WERI-Rb-1 (cell line): ENCODE measurements around the gene PLXDC2.

Experiments
- DNase-seq: peaks from one replicate; pipeline ENCODE4 v3.0.0-alpha.2; 2020
- H3K27ac ChIP-seq: fragments of 250-450 bp; sonication (Bioruptor Pico); 2 replicates; pipeline ENCODE4 v1.5.1; 2020; ENCODE audit warnings: mild to moderate bottlenecking, moderate library complexity
- H3K27me3 ChIP-seq: fragments of 250-450 bp; sonication (Bioruptor Pico); 2 replicates; pipeline ENCODE4 v1.5.1; 2021; ENCODE audit warnings: mild to moderate bottlenecking, low read depth, moderate library complexity; ENCODE audit not compliant: insufficient read depth, severe bottlenecking
- H3K36me3 ChIP-seq: fragments of 250-450 bp; sonication (Bioruptor Pico); 2 replicates; pipeline ENCODE4 v1.5.1; 2020; ENCODE audit warnings: mild to moderate bottlenecking, moderate library complexity
- H3K4me3 ChIP-seq: 2 replicates; pipeline ENCODE4 v1.5.1; 2011; ENCODE audit warnings: low read depth, mild to moderate bottlenecking, control low read depth, low read length
- H3K9me3 ChIP-seq: fragments of 250-450 bp; sonication (Bioruptor Pico); 2 replicates; pipeline ENCODE4 v1.5.1; 2021; ENCODE audit warnings: mild to moderate bottlenecking, moderate library complexity; ENCODE audit not compliant: severe bottlenecking
- TF ChIP-seq, protein P1 (sequence below): IDR thresholded peaks from 2 replicates; pipeline ENCODE4 v1.5.1; 2011; ENCODE audit warnings: low read depth, mild to moderate bottlenecking, control low read depth, inconsistent platforms, low read length

Gene PLXDC2

DNA sequence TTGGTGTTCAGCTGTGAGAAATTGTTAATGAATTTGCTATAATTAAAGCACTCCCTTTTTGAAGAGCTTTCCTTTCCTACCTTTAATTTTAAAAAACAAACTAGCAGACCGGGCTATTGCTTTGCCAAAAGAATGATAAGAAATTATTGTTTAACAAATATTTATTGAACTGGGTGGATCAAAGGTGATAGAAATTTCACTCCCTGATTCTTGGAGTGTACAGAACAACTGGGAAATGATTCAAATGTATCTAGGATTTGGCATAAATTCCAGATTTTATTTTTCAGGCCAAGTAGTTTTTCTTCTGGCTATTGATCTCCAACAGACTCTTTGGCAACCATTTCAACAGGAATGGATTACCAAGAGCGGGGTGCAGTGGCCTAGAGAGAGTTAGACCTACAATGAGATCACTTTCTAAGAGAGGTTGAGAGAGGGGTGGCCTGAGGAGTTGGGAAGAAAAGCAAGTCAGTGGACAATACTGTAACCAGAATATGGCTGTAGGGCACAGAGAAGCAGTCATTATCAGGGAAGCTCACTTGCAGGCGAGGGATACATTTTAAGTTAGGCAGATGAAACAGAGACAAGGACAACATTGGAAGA lies 71.9 kb downstream of the PLXDC2 start:
- TF ChIP-seq, protein P1, sequence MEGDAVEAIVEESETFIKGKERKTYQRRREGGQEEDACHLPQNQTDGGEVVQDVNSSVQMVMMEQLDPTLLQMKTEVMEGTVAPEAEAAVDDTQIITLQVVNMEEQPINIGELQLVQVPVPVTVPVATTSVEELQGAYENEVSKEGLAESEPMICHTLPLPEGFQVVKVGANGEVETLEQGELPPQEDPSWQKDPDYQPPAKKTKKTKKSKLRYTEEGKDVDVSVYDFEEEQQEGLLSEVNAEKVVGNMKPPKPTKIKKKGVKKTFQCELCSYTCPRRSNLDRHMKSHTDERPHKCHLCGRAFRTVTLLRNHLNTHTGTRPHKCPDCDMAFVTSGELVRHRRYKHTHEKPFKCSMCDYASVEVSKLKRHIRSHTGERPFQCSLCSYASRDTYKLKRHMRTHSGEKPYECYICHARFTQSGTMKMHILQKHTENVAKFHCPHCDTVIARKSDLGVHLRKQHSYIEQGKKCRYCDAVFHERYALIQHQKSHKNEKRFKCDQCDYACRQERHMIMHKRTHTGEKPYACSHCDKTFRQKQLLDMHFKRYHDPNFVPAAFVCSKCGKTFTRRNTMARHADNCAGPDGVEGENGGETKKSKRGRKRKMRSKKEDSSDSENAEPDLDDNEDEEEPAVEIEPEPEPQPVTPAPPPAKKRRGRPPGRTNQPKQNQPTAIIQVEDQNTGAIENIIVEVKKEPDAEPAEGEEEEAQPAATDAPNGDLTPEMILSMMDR = no peak
- Histone ChIP-seq H3K36me3 (no peaks in the 10 kb centered on the region), H3K27me3 (no peaks in the 10 kb centered on the region), H3K27ac (no peak overlapping the region), H3K4me3 (no peak overlapping the region), H3K9me3 (no peaks in the 10 kb centered on the region)
- DNase-seq = no peak

DNA sequence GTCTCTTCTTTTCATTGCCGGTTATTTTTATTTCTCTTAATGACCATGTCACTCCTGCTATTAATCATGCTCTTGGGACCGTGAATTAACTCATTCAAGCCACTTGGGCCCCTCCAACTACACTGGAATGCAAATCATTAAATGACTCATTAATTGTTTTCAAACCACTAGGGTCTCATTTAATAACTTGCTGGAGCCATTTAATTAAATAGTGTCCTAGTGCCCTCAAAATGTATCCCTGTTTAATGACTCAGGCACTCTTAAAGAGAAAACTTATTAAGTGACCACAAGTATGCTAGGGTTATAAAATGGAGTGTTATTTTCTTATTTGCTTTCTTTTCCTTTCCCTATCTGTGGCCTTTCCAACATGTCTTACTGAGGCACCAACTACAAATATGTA lies 73.0 kb downstream of the PLXDC2 start:
- H3K9me3 ChIP-seq = no peaks in the 10 kb centered on the region
- TF ChIP-seq, protein P1 = no peak
- DNase-seq = no peak
- no peak overlapping the region for H3K27ac ChIP-seq
- no peaks in the 10 kb centered on the region for H3K27me3 ChIP-seq
- no peaks in the 10 kb centered on the region for H3K36me3 ChIP-seq
- no peak overlapping the region for H3K4me3 ChIP-seq

DNA sequence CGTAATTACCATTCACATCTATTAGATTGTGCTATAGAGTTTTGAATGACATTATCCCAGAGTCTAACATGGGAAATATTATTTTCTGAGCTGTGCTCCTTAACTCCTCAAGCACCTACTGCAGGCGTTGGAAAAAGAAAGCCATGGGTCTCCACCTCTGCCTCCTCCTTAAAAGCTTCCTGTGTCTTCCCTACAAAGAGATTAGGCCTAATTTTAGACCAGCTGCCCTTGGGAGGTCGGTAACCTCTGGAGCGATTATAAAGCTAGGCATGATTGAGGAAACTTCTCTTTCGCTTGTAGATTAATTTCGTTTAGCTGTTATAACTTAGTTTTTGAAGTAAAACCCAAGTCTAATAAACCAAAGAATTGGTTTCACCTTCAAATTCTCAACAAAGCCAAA lies 75.2 kb downstream of the PLXDC2 start:
- no peaks in the 10 kb centered on the region for H3K36me3 ChIP-seq
- H3K27me3 ChIP-seq = no peaks in the 10 kb centered on the region
- no peak overlapping the region for H3K4me3 ChIP-seq
- TF ChIP-seq, protein P1 = no peak
- H3K9me3 ChIP-seq = no peaks in the 10 kb centered on the region
- DNase-seq = no peak
- H3K27ac ChIP-seq = no peak overlapping the region

DNA sequence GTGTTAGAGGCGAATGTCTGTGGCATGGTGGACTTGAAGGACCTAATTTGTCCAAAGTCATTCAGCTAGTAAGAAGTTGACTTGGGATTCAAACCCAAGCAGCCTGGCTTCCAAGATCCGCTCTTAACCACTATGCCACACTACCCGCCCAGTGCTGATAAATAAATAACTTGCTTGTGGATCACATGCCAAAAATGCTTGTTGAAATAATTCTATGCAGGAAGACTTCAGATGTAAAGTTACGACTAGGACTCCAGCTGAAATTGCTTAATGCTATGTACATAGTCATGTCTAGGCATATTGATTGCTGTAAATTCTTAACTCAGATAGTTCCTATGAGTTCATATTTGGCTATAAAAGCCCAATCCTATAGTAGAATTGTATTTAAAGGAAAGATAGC lies 76.0 kb downstream of the PLXDC2 start:
- DNase-seq = no peak
- Histone ChIP-seq H3K9me3 (no peaks in the 10 kb centered on the region), H3K4me3 (no peak overlapping the region), H3K36me3 (no peaks in the 10 kb centered on the region), H3K27ac (no peak overlapping the region), H3K27me3 (no peaks in the 10 kb centered on the region)
- TF ChIP-seq, protein P1 = no peak

DNA sequence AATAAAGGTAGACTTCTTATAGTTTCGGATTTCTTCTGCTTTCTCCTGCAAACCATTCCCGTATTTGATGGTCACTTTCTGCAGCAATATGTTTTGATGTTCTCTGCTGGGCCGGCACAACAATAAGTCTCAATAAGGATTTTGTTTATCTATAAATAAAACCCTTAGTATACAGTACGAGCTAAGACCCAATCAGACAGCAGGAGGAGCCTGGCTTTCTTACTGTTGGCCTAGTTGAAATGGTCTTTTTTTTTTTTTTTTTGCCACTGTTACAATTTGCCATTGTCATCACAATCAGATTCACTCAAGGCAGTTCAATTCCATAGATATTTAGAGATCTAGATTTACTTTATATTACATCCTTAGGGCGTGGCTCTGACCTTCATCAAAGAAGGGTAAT lies 76.4 kb downstream of the PLXDC2 start:
- Histone ChIP-seq H3K4me3 (no peak overlapping the region), H3K27ac (no peak overlapping the region), H3K27me3 (no peaks in the 10 kb centered on the region), H3K36me3 (no peaks in the 10 kb centered on the region), H3K9me3 (no peaks in the 10 kb centered on the region)
- no peak for DNase-seq
- TF ChIP-seq, protein P1 = no peak

DNA sequence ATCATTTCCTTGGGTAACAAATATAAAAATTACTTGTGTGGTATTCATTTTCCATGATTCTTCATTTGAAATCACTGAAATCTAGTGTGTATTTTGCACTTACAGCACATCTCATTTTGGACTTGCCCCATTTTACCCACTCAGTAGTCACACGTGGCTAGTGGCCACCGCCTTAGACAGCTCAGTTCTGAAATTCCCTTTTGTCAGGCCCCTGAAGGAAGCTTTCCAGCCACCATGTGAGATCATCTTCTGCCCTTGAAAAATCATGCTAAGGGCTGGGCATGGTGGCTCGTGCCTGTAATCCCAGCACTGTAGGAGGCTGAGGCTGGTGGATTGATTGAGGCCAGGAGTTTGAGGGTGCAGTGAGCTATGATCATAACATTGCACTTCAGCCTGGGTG lies 79.3 kb downstream of the PLXDC2 start:
- no peak for DNase-seq
- H3K36me3 ChIP-seq = no peaks in the 10 kb centered on the region
- H3K4me3 ChIP-seq = no peak overlapping the region
- no peaks in the 10 kb centered on the region for H3K9me3 ChIP-seq
- TF ChIP-seq, protein P1 = no peak
- no peaks in the 10 kb centered on the region for H3K27me3 ChIP-seq
- H3K27ac ChIP-seq = no peak overlapping the region
